ENCODE results near the gene EEA1. TPM values are rescaled to one million over a fixed set of nuclear protein-coding genes. Genes with fewer than 3 reads are reported as not detected.

The EEA1 gene
- total and polyA plus RNA-seq, 2 of the 8 experiments (the other 6 are each of a cell fraction or from before 2014, with no cell fraction given): 1.0 to 18.8 TPM

GRCh38 chr12:92951006-92951405 lies 21.9 kb upstream of the EEA1 start (continued):
- no peak for TF ChIP-seq CHD7 (IDR thresholded peaks at IDR 0.05; ENCODE audit: insufficient replicate concordance, low read length)
- no peak for TF ChIP-seq CBX8 (IDR thresholded peaks at IDR 0.05; ENCODE audit: borderline replicate concordance, low read depth, low read length)
- no peak for TF ChIP-seq CEBPB (IDR thresholded peaks at IDR 0.05; ENCODE audit: low read depth, low read length)
- no peak for TF ChIP-seq CHD1 (IDR thresholded peaks at IDR 0.05; ENCODE audit: low read depth, low read length)
- TF ChIP-seq PHF8 (conservative IDR thresholded peaks at IDR 0.05; ENCODE audit: low read depth, low read length): no peak
- no peak for TF ChIP-seq SP1 (IDR thresholded peaks at IDR 0.05; ENCODE audit: low read depth, low read length)
- no peak for TF ChIP-seq JUN (IDR thresholded peaks at IDR 0.05; ENCODE audit: low read depth, low read length)
- no peak for TF ChIP-seq GABPA (IDR thresholded peaks at IDR 0.05; ENCODE audit: borderline replicate concordance, insufficient read depth, low read length)

Data from H1 (cell line).